SK-N-SH (cell line): Measurements from ENCODE around the gene CADM1. TPM values are rescaled to one million over a fixed set of nuclear protein-coding genes. Genes with fewer than 3 reads are reported as not detected.
A peak's percentile ranks its signal among the peaks of the same experiment; 100 is the strongest.

Source experiments
- CTCF ChIA-PET: fragments of 300-600, 350-600 bp; formaldehyde crosslinking; extraction: SDS; loops from one replicate; lab custom pipeline; 2021; lab: Yijun Ruan, JAX
- POLR2A ChIA-PET: fragments of 350-600 bp; sonication (Branson Sonifier 250); formaldehyde crosslinking; extraction: SDS; loops from one replicate; lab custom pipeline; 2020; ENCODE audit warnings: antibody characterized with exemption, inconsistent platforms; lab: Yijun Ruan, JAX
- DNase-seq: peaks from one replicate; pipeline ENCODE4 v3.0.0; 2012
- H2AFZ ChIP-seq: fragments of 200-600 bp; sonication (generic); 2 replicates; pipeline ENCODE4 v1.8.1; 2016; ENCODE audit warnings: antibody characterized with exemption, mild to moderate bottlenecking, low read depth
- H3F3A ChIP-seq: fragments of 200-600 bp; sonication (generic); replicated peaks from 2 replicates; pipeline ENCODE3; 2016; ENCODE audit warnings: antibody characterized with exemption, mild to moderate bottlenecking; ENCODE audit not compliant: insufficient read depth
- H3K27ac ChIP-seq, 2 experiments: fragments of 200-500 bp in 1 of 2; fragments of 200-600 bp in 1 of 2; sonication (Bioruptor generic) in 1 of 2; sonication (generic), shearing (Covaris generic) in 1 of 2; 2 replicates each; pipeline versions ENCODE4 v1.5.1 to v1.6.1; 2014 to 2016; ENCODE audit warnings: low read depth in 2 of 2, inconsistent platforms in 1 of 2, low read length in 1 of 2, mild to moderate bottlenecking in 1 of 2, mixed read lengths in 1 of 2
- H3K27me3 ChIP-seq: fragments of 200-600 bp; sonication (generic), shearing (Covaris generic); 2 replicates; pipeline ENCODE4 v1.6.1; 2016; ENCODE audit warnings: mixed run types; ENCODE audit not compliant: insufficient read depth
- H3K36me3 ChIP-seq, 2 experiments: fragments of 200-500 bp in 1 of 2; fragments of 200-600 bp in 1 of 2; sonication (Bioruptor generic) in 1 of 2; sonication (generic) in 1 of 2; replicated peaks in 1 of 2; 2 replicates each; pipeline versions ENCODE3 to v1.5.1; 2014 to 2016; ENCODE audit warnings: low read length in 1 of 2, mild to moderate bottlenecking in 1 of 2; ENCODE audit not compliant: insufficient read depth in 2 of 2, control insufficient read depth in 1 of 2
- H3K4me1 ChIP-seq, 2 experiments: fragments of 200-500 bp in 1 of 2; fragments of 200-600 bp in 1 of 2; sonication (Bioruptor generic) in 1 of 2; sonication (generic), shearing (Covaris generic) in 1 of 2; 2 replicates each; pipeline versions ENCODE4 v1.5.1 to v1.6.1; 2014 to 2016; ENCODE audit warnings: low read depth in 1 of 2, low read length in 1 of 2, mixed run types in 1 of 2; ENCODE audit not compliant: insufficient read depth in 2 of 2, control insufficient read depth in 1 of 2
- H3K4me2 ChIP-seq: fragments of 200-600 bp; sonication (generic), shearing (Covaris generic); 2 replicates; pipeline ENCODE4 v1.6.1; 2017; ENCODE audit warnings: mixed run types
- H3K4me3 ChIP-seq, 2 experiments: fragments of 200-500 bp in 1 of 2; fragments of 200-600 bp in 1 of 2; sonication (Bioruptor generic) in 1 of 2; sonication (generic), shearing (Covaris generic) in 1 of 2; 2 replicates each; pipeline versions ENCODE4 v1.5.1 to v1.8.1; 2014 to 2016; ENCODE audit warnings: low read depth in 2 of 2, inconsistent platforms in 1 of 2, low read length in 1 of 2, mild to moderate bottlenecking in 1 of 2, mixed read lengths in 1 of 2, moderate library complexity in 1 of 2
- H3K79me2 ChIP-seq: fragments of 200-600 bp; sonication (generic); 2 replicates; pipeline ENCODE4 v1.8.1; 2017; ENCODE audit warnings: mild to moderate bottlenecking; ENCODE audit not compliant: insufficient read depth
- H3K9ac ChIP-seq: fragments of 200-600 bp; sonication (generic); 2 replicates; pipeline ENCODE4 v1.6.1; 2017; ENCODE audit warnings: mixed run types
- H3K9me2 ChIP-seq: fragments of 200-600 bp; sonication (generic); 2 replicates; pipeline ENCODE4 v1.6.1; 2017; ENCODE audit warnings: mixed run types
- H3K9me3 ChIP-seq: fragments of 200-600 bp; sonication (generic); 2 replicates; pipeline ENCODE4 v1.6.1; 2017; ENCODE audit warnings: mixed run types, mild to moderate bottlenecking, moderate library complexity
- H4K20me1 ChIP-seq: fragments of 200-600 bp; sonication (generic); 2 replicates; pipeline ENCODE4 v1.6.1; 2017; ENCODE audit warnings: mild to moderate bottlenecking, mixed run types; ENCODE audit not compliant: insufficient read depth
- CHD2 ChIP-seq: fragments of 150-350 bp; IDR thresholded peaks from 2 replicates; pipeline ENCODE4 v1.6.1; 2018; ENCODE audit warnings: low read length; ENCODE audit not compliant: partially characterized antibody
- CTCF ChIP-seq: fragments of 200-600 bp; sonication (generic); IDR thresholded peaks from 2 replicates; pipeline ENCODE4 v1.6.1; 2017; ENCODE audit warnings: antibody characterized with exemption, mild to moderate bottlenecking, moderate library complexity
- EZH2phosphoT487 ChIP-seq: fragments of 200-600 bp; sonication (generic); IDR thresholded peaks from 2 replicates; pipeline ENCODE4 v1.6.1; 2017; ENCODE audit warnings: low read depth, mixed run types, mild to moderate bottlenecking, antibody characterized with exemption, moderate library complexity, borderline replicate concordance
- FOXJ3 ChIP-seq: sonication (generic); formaldehyde crosslinking; IDR thresholded peaks from 2 replicates; pipeline ENCODE4 v1.5.1; 2020; ENCODE audit warnings: mild to moderate bottlenecking, missing genetic modification reagents
- FOXM1 ChIP-seq: IDR thresholded peaks from 2 replicates; pipeline ENCODE4 v1.4.0; 2012; ENCODE audit warnings: low read depth, mild to moderate bottlenecking
- GATA2 ChIP-seq: sonication (generic); formaldehyde crosslinking; IDR thresholded peaks from 2 replicates; pipeline ENCODE4 v1.5.0; 2020; ENCODE audit warnings: mild to moderate bottlenecking, missing genetic modification reagents
- MEF2A ChIP-seq: IDR thresholded peaks from 2 replicates; pipeline ENCODE4 v1.4.0; 2012; ENCODE audit warnings: low read depth, borderline replicate concordance
- MXI1 ChIP-seq: IDR thresholded peaks from 2 replicates; pipeline ENCODE4 v1.6.1; 2012; ENCODE audit warnings: mild to moderate bottlenecking, low read depth, low read length, improper control_type of control experiment
- NFIC ChIP-seq: IDR thresholded peaks from 2 replicates; pipeline ENCODE4 v1.4.0; 2012; ENCODE audit warnings: borderline replicate concordance
- NRF1 ChIP-seq: IDR thresholded peaks from 2 replicates; pipeline ENCODE4 v1.6.1; 2012; ENCODE audit warnings: low read depth, mild to moderate bottlenecking, low read length
- RAD21 ChIP-seq: IDR thresholded peaks from 2 replicates; pipeline ENCODE4 v1.6.1; 2012; ENCODE audit warnings: mild to moderate bottlenecking, low read length
- RCOR1 ChIP-seq: fragments of 150-350 bp; IDR thresholded peaks from 2 replicates; pipeline ENCODE4 v1.6.1; 2017; ENCODE audit warnings: antibody characterized with exemption, low read length
- RFX5 ChIP-seq: IDR thresholded peaks from 2 replicates; pipeline ENCODE4 v1.6.1; 2012; ENCODE audit warnings: mild to moderate bottlenecking, improper control_type of control experiment, low read length
- SIN3A ChIP-seq: IDR thresholded peaks from 2 replicates; pipeline ENCODE4 v1.6.1; 2012; ENCODE audit warnings: low read depth, mild to moderate bottlenecking, low read length, moderate library complexity, borderline replicate concordance
- TCF12 ChIP-seq: IDR thresholded peaks from 2 replicates; pipeline ENCODE4 v1.4.0; 2012
- YY1 ChIP-seq: IDR thresholded peaks from 2 replicates; pipeline ENCODE4 v1.4.0; 2012; ENCODE audit warnings: low read depth, mild to moderate bottlenecking
- ZBTB33 ChIP-seq: IDR thresholded peaks from 2 replicates; pipeline ENCODE4 v1.4.0; 2012; ENCODE audit warnings: low read depth, borderline replicate concordance
- WGBS: methylation state at CpG from one replicate; pipeline ENCODE4 v1.1.6; 2017; ENCODE audit warnings: low lambda C conversion rate; 5-methylcytosine and 5-hydroxymethylcytosine counted together
- polyA plus RNA-seq, 3 experiments: library from polyadenylated mRNA; depleted of rRNA; stranded (reverse); fragments of >200 nt; gene quantifications; 2 replicates each; pipeline ENCODE4 v1.2.3, GENCODE V29; 2012
- TF ChIP-seq, protein P1 (sequence below): IDR thresholded peaks from 2 replicates; pipeline ENCODE4 v1.4.0; 2012; ENCODE audit warnings: low read depth, borderline replicate concordance
- TF ChIP-seq, protein P2 (sequence below): IDR thresholded peaks from 2 replicates; pipeline ENCODE4 v1.4.0; 2012; ENCODE audit warnings: low read depth

Gene CADM1
- polyA plus RNA-seq, 1 of the 3 experiments (the other 2 are of a cell fraction), result 7.9 TPM

- H3K9me3 ChIP-seq, result no peaks in the 10 kb centered on the region
- H4K20me1 ChIP-seq, result no peaks in the 10 kb centered on the region
- peak; percentile 10 for TF ChIP-seq CHD2
- TF ChIP-seq, protein P1, sequence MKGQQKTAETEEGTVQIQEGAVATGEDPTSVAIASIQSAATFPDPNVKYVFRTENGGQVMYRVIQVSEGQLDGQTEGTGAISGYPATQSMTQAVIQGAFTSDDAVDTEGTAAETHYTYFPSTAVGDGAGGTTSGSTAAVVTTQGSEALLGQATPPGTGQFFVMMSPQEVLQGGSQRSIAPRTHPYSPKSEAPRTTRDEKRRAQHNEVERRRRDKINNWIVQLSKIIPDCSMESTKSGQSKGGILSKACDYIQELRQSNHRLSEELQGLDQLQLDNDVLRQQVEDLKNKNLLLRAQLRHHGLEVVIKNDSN, result no peak
- peak; percentile 52; the same call in 1 of the 2 replicates for TF ChIP-seq RCOR1
- WGBS, result 29% methylated on average over 2 of the region's 2 CpGs
- H3F3A ChIP-seq, result no peaks in the 10 kb centered on the region
- no peak overlapping the region for H2AFZ ChIP-seq
- H3K9ac ChIP-seq, result no peak overlapping the region
- H3K27me3 ChIP-seq, result no peaks in the 10 kb centered on the region; the same call in 1 of the 2 replicates
- POLR2A ChIA-PET, result interaction anchor here (0.6 to 0.9 kb wide), 2 partner anchors 11 to 31 kb away, joined by 3 read pairs; no protein-coding TSS in a partner anchor
- peaks cover 0 to 38% of the 10 kb centered on the region in 2 experiments; a peak in 1 of 4 replicates for H3K4me1 ChIP-seq
- no peak overlapping the region for H3K4me3 ChIP-seq
- H3K27ac ChIP-seq, result peak overlapping the region in 1 of 2 experiments; percentile 36; a peak in 1 of 4 replicates
- CTCF ChIA-PET, result interaction anchor here (0.5 to 1.6 kb wide), 2 partner anchors 9 to 757 kb away, joined by 3 to 5 read pairs; no protein-coding TSS in a partner anchor
- H3K36me3 ChIP-seq, result no peaks in the 10 kb centered on the region
- no peaks in the 10 kb centered on the region for H3K9me2 ChIP-seq
- no peak overlapping the region for H3K4me2 ChIP-seq
- no peaks in the 10 kb centered on the region for H3K79me2 ChIP-seq
- DNase-seq, result peak; percentile 69
These were observed 342.3 kb downstream of the CADM1 start for GRCh38 chr11:115161876-115162275.

DNA sequence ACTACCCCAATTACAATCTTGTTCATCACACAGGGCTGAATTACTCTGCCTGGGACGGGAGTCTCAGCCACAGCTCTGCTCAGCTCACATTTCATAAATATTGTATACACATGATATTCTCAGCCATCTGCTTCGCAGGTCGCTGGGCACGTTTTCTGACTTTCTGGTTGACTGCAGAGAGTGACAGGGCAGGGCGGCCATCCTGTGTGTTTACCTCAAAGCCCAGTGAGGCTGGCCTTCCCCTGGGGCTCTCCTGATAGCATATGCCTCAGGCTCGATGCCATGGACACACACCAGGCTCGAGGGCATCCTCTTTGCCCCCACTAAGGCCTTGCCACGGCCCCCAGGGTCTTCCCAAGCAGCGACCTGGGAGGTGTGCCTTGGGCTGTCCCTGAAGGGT is 345.0 kb downstream of the CADM1 start:
- no peaks in the 10 kb centered on the region for H3K36me3 ChIP-seq
- POLR2A ChIA-PET, result no interaction called here
- peaks cover 0 to 30% of the 10 kb centered on the region in 2 experiments; a peak in 1 of 4 replicates for H3K4me1 ChIP-seq
- no peak overlapping the region for H3K4me2 ChIP-seq
- no peak overlapping the region for H3K27ac ChIP-seq
- H3K27me3 ChIP-seq, result no peaks in the 10 kb centered on the region; the same call in 1 of the 2 replicates
- no peaks in the 10 kb centered on the region for H3K9me3 ChIP-seq
- H3K79me2 ChIP-seq, result no peaks in the 10 kb centered on the region
- no peak overlapping the region for H3K4me3 ChIP-seq
- TF ChIP-seq CTCF (no peak), NFIC (no peak), MEF2A (no peak), RAD21 (no peak), GATA2 (CRISPR knock-in tag) (no peak), SIN3A (no peak), TCF12 (no peak), ZBTB33 (no peak), NRF1 (no peak), MXI1 (no peak), YY1 (no peak), FOXJ3 (no peak), RFX5 (no peak), EZH2phosphoT487 (no peak), FOXM1 (no peak)
- TF ChIP-seq, protein P1, result no peak
- TF ChIP-seq, protein P2, sequence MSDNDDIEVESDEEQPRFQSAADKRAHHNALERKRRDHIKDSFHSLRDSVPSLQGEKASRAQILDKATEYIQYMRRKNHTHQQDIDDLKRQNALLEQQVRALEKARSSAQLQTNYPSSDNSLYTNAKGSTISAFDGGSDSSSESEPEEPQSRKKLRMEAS, result no peak
- no peak overlapping the region for H2AFZ ChIP-seq
- CTCF ChIA-PET, result interaction anchor here (2.4 kb wide), 1 partner anchor 10 kb away, joined by 7 read pairs; no protein-coding TSS in a partner anchor
- no peak for DNase-seq
- no peaks in the 10 kb centered on the region for H3F3A ChIP-seq
- H4K20me1 ChIP-seq, result no peaks in the 10 kb centered on the region
- 32% methylated on average over 7 of the region's 9 CpGs for WGBS
- H3K9ac ChIP-seq, result no peak overlapping the region
- no peaks in the 10 kb centered on the region for H3K9me2 ChIP-seq
